Stimulated activated CD8-positive, alpha-beta memory T cell treated with anti-CD3 and anti-CD28 coated beads, Interleukin-15, amount 100 ng/mL, for 1 hour (primary cell): Measurements from ENCODE around the gene TRAPPC3L.

Source experiments
- DNase-seq: peaks from one replicate; pipeline ENCODE4 v3.0.0-alpha.2; 2020; ENCODE audit warnings: low read depth

Gene TRAPPC3L

DNA sequence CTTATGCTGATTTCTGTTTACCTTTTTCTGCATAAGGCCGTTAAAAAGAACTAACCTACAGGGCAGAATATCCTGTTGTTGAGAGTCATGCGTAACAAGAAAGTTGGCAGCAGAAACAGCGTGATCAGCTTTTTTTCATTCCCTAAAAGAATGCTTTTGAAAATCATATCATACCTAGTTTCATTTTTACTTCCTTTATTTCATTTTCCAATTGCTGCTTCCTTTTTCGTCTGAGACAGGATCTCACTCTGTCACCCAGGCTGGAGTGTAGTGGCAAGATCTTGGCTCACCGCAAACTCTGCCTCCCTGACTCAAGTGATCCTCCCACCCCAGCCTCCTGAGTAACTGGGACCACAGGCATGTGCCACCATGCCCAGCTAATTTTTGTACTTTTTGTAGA, 80.2 kb downstream of the TRAPPC3L start:
- no peak for DNase-seq

- DNase-seq = no peak
Observed at GRCh38 chr6:116463301-116463700, 82.2 kb downstream of the TRAPPC3L start.

DNA sequence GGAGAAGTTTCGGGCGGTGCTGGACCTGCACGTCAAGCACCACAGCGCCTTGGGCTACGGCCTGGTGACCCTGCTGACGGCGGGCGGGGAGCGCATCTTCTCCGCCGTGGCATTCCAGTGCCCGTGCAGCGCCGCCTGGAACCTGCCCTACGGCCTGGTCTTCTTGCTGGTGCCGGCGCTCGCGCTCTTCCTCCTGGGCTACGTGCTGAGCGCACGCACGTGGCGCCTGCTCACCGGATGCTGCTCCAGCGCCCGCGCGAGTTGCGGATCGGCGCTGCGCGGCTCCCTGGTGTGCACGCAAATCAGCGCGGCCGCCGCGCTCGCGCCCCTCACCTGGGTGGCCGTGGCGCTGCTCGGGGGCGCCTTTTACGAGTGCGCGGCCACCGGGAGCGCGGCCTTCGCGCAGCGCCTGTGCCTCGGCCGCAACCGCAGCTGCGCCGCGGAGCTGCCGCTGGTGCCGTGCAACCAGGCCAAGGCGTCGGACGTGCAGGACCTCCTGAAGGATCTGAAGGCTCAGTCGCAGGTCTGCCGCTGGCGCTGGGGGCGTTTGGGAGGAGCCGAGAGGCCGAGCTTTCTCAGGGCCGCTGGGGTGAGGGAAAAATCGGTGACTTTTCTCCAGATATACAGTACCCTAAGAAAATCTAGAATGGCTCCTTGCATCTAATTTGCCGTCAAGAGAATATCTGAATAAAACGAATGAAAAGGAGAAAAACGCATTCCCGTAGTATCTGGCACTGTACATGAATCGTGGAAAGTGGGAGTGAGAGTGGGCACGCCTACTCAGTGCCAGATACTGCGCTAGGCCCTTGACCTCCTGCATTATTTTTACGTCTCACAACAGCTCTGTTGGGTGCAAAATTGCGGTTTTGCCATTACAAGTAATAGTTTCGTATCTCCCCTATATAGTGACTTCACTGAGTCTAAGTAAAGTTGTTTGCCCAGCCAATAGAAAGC, 83.3 kb downstream of the TRAPPC3L start:
- no peak for DNase-seq

- no peak for DNase-seq
Observed at GRCh38 chr6:116461331-116461931, 84.1 kb downstream of the TRAPPC3L start, which contains the start of gene CALHM6. Gene CALHM6 (plus strand): TSS chr6:116461375. CDS start chr6:116461930, 555 bp downstream.

GRCh38 chr6:116459927-116460326, 85.6 kb downstream of the TRAPPC3L start:
- DNase-seq = no peak

DNA sequence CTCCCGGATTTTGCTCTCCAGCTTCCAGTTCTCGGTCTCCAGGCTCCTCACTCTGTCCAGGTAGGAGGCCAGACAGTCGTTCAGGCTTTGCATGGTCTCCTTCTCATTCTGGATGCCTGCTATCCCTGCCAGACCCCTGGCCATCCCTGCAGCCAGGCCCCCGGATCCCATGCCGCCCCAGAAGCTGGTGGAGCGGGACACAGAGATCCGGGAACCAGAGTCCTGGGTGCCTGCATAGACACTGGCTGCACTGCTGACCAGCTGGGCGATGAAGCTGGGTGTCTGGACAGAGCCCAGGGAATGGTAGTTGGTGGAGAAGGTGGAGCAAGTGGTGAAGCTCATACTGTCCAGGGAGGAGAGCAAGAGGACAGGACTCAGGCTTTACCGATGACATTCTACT, 87.2 kb downstream of the TRAPPC3L start:
- DNase-seq = no peak

GRCh38 chr6:116456927-116457326, 88.6 kb downstream of the TRAPPC3L start:
- DNase-seq = no peak

DNA sequence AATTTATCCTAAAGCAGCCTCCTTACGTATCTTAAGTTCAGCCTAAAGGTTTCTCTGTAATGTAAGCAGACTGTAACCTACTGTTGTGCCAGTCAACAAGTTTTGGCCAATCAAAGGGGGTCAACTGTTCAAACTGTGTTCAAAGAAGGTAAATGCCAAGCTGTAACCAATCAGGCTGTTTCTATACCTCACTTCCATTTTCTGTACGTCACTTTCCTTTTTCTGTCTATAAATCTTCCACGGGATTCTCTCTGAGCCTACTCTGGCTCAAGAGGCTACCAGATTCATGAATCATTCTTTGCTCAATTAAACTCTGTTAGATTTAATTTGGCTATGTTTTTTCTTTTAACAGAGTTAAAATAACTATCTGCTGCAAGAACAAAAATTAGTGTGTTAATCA, 89.4 kb downstream of the TRAPPC3L start:
- no peak for DNase-seq

DNA sequence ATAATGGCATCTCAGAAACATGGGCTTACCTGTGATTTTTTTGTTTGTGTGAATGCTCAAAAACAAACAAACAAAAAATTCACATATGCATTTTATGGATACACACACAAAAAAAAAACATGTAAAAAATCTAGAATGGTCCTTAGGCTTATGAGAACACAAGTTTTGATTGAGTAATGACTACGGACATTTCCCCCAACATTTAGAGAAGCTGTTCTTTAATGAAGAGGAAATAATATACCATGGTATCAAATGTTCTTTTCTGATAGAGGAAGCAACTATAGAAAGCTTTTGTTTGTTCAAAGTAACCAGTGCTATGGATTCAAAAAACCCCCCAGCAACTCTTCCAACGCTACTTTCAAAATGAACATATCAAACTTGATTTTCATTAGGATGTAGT, 93.0 kb downstream of the TRAPPC3L start:
- DNase-seq = no peak

- no peak for DNase-seq
Observed at GRCh38 chr6:116451916-116452315, 93.6 kb downstream of the TRAPPC3L start.

GRCh38 chr6:116450769-116451740, 94.4 kb downstream of the TRAPPC3L start:
- DNase-seq = no peak

- DNase-seq = no peak
Observed at GRCh38 chr6:116450185-116450710, 95.2 kb downstream of the TRAPPC3L start.

GRCh38 chr6:116449565-116449964, 95.9 kb downstream of the TRAPPC3L start:
- no peak for DNase-seq

GRCh38 chr6:116447496-116448011, 97.9 kb downstream of the TRAPPC3L start:
- DNase-seq = no peak

GRCh38 chr6:116447052-116447451, 98.4 kb downstream of the TRAPPC3L start:
- no peak for DNase-seq

DNA sequence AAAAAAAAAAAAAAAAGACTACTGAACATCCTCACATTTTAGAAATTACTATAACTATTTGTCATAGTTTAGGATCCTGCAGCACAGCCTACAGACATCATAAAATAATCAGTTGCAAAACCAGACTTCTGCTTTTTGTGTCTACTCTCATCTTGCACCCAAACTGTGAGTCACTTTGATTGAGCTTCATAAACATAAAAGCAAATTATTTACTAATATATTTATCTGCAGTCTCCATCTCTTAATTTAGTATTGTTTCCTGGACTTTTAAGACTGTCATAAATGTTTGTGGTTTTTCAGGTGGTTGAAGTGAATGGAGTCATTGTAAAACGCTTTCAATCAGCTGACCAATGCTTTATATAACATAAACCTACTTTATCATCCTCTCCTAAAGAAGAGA, 99.1 kb downstream of the TRAPPC3L start:
- DNase-seq = no peak

DNA sequence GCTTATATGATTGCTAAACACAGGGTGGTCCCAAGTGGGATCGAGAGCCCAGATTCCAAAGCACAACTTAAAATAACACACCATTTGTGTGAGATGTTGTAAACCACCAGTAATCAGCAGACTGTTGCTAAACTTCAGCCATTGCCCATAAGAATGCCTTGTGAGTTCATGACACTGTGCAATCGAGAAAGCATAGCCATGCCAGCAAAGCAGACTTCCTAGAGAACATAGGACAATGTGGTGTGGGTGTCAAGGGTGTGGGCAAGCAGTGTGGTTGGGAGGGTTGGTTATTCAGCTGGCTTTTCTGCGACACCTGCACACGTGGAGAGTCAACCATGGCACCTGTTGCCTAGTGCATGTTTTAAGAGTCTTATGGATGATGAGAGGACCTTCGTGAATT, 100.4 kb downstream of the TRAPPC3L start:
- DNase-seq = no peak
